NCI-H146 (cell line): Measurements from ENCODE around the gene CSK.

Experiments used
- DNase-seq: peaks from one replicate; lab custom pipeline; 2025; lab: John Stamatoyannopoulos, UW

The CSK gene

GRCh38 chr15:74787251-74788041 lies 5.6 kb downstream of the CSK start:
- no peak for DNase-seq

GRCh38 chr15:74788042-74788682 lies 6.3 kb downstream of the CSK start:
- DNase-seq = no peak

GRCh38 chr15:74788683-74789151 lies 6.8 kb downstream of the CSK start:
- DNase-seq = no peak

GRCh38 chr15:74789171-74789631 lies 7.3 kb downstream of the CSK start:
- DNase-seq = no peak

- DNase-seq = no peak
Observed at GRCh38 chr15:74789741-74790079, 7.8 kb downstream of the CSK start.

- DNase-seq = no peak
Observed at GRCh38 chr15:74790080-74790916, 8.4 kb downstream of the CSK start.

- no peak for DNase-seq
Observed at GRCh38 chr15:74791007-74791406, 9.1 kb downstream of the CSK start.

GRCh38 chr15:74791667-74792066 lies 9.8 kb downstream of the CSK start:
- DNase-seq = no peak

- DNase-seq = no peak
Observed at GRCh38 chr15:74792227-74793016, 10.5 kb downstream of the CSK start.

- DNase-seq = no peak
Observed at GRCh38 chr15:74793135-74794028, 11.5 kb downstream of the CSK start.

GRCh38 chr15:74794248-74794969 lies 12.5 kb downstream of the CSK start:
- no peak for DNase-seq

GRCh38 chr15:74794970-74795349 lies 13.1 kb downstream of the CSK start:
- DNase-seq = no peak

- DNase-seq = no peak
Observed at GRCh38 chr15:74795966-74796625, 14.2 kb downstream of the CSK start.

- DNase-seq = no peak
Observed at GRCh38 chr15:74798388-74799254, 16.7 kb downstream of the CSK start.

GRCh38 chr15:74799255-74799855 lies 17.5 kb downstream of the CSK start:
- peak; percentile 42 for DNase-seq

GRCh38 chr15:74799856-74800558 lies 18.1 kb downstream of the CSK start:
- DNase-seq = peak; percentile 75

GRCh38 chr15:74800559-74801094 lies 18.7 kb downstream of the CSK start:
- no peak for DNase-seq
